Caco-2 (cell line): ENCODE data around the gene UBXN10. TPM values are rescaled to one million over a fixed set of nuclear protein-coding genes. Genes with fewer than 3 reads are reported as not detected.
"Not testable (repeated sequence)": the region's sequence is repeated elsewhere in the genome, so short reads cannot be mapped to it uniquely, and the experiment has no call there.

Experiments
- BruUV-seq: library from RNA; stranded (reverse); fragments of 400-500 nt; replicated peaks from 2 replicates; lab custom pipeline; 2021; lab: Mats Ljungman, UMichigan
- CTCF ChIA-PET: fragments of 300-600 bp; sonication (Branson Sonifier 250); formaldehyde crosslinking; loops from one replicate; lab custom pipeline; 2022; ENCODE audit warnings: antibody characterized with exemption; lab: Charles Lee
- POLR2A ChIA-PET: fragments of 300-600 bp; sonication (Branson Sonifier 250); formaldehyde crosslinking; loops from one replicate; lab custom pipeline; 2022; ENCODE audit warnings: antibody characterized with exemption; lab: Charles Lee
- DNase-seq, 2 experiments: peaks; one replicate each; pipeline versions ENCODE4 v3.0.0 to v3.0.0-alpha.2; 2020 to 2022
- H3K27me3 ChIP-seq: replicated peaks from 2 replicates; pipeline ENCODE4 v1.6.0; 2011; ENCODE audit warnings: low read length; ENCODE audit not compliant: control insufficient read depth, insufficient read depth
- H3K36me3 ChIP-seq: 2 replicates; pipeline ENCODE4 v1.5.1; 2011; ENCODE audit warnings: low read length; ENCODE audit not compliant: control insufficient read depth, insufficient read depth
- H3K4me1 ChIP-seq: fragments of 250-450 bp; sonication (Bioruptor Pico); 2 replicates; pipeline ENCODE4 v1.5.1; 2020; ENCODE audit warnings: mild to moderate bottlenecking
- H3K4me3 ChIP-seq: 2 replicates; pipeline ENCODE4 v1.5.1; 2011; ENCODE audit warnings: low read depth, mild to moderate bottlenecking, control low read depth, low read length
- H3K9me3 ChIP-seq: fragments of 250-450 bp; sonication (Bioruptor Pico); 2 replicates; pipeline ENCODE4 v1.5.1; 2020; ENCODE audit warnings: mild to moderate bottlenecking, moderate library complexity
- H3K27ac Mint-ChIP-seq: one replicate; pipeline ENCODE4 v1.8.0; 2022; ENCODE audit warnings: mixed read lengths; ENCODE audit not compliant: unreplicated experiment
- H3K27me3 Mint-ChIP-seq: one replicate; pipeline ENCODE4 v1.8.0; 2022; ENCODE audit warnings: mixed read lengths; ENCODE audit not compliant: insufficient read depth, unreplicated experiment
- H3K36me3 Mint-ChIP-seq: one replicate; pipeline ENCODE4 v1.8.0; 2022; ENCODE audit warnings: mild to moderate bottlenecking, mixed read lengths; ENCODE audit not compliant: insufficient read depth, unreplicated experiment
- H3K4me1 Mint-ChIP-seq: one replicate; pipeline ENCODE4 v1.8.0; 2022; ENCODE audit warnings: low read depth, mixed read lengths; ENCODE audit not compliant: unreplicated experiment
- H3K4me3 Mint-ChIP-seq: one replicate; pipeline ENCODE4 v1.8.0; 2022; ENCODE audit warnings: mild to moderate bottlenecking, moderate library complexity, mixed read lengths; ENCODE audit not compliant: unreplicated experiment
- H3K9me3 Mint-ChIP-seq: one replicate; pipeline ENCODE4 v1.8.0; 2022; ENCODE audit warnings: mixed read lengths; ENCODE audit not compliant: unreplicated experiment
- intact Hi-C: fragments of 100-400 bp; cut with micrococcal nuclease; formaldehyde crosslinking; loops from one replicate; pipeline ENCODE4 v1.10.0; 2022; ENCODE audit not compliant: unreplicated experiment
- total RNA-seq: library from RNA; stranded (reverse); gene quantifications from 2 replicates; pipeline ENCODE4 v1.2.3, GENCODE V29; 2022
- TF ChIP-seq, protein P1 (sequence below), 2 experiments: fragments of 200-600 bp in 1 of 2; IDR thresholded peaks; 1 replicate in 1 of 2; 2 replicates in 1 of 2; pipeline versions ENCODE4 v1.5.1 to v1.8.0; 2011 to 2022; ENCODE audit warnings: antibody characterized with exemption in 1 of 2, control low read depth in 1 of 2, inconsistent platforms in 1 of 2, low read depth in 1 of 2, low read length in 1 of 2, mild to moderate bottlenecking in 1 of 2, moderate library complexity in 1 of 2; ENCODE audit not compliant: insufficient read depth in 1 of 2, severe bottlenecking in 1 of 2, unreplicated experiment in 1 of 2

The UBXN10 gene
- total RNA-seq, 1 experiment from 2014 or later = 0.07 TPM

DNA sequence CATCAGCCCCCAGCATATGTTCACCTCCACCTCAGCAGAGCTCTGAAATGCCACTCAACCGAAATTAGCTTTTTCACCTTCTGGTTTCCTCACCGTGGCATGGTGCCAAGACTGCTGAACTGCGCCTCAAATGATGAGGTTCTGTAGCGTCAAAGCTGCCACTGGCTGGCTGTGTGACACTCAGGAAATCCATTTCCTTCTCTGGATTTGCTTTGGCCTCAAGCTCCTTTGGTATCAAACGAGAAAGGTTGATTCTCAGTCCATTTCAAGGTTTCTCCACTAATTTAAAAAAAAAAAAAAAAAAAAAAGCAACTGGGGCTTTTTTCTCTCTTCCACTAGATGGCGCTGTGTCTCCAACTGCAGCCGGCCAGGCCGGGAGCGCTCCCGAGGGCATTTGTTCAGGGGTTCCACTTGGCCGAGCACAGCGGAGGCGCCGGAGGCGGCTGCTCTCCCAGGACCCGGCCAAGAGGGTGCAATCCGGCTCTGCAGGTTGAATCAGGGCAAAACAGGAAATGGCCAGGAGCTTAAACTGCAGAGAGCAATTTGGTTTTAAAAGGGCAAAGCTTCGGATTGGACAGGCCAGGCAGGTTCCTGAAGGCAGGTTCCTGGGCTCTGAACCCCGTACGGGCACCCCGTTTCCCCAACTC is 26.9 kb downstream of the UBXN10 start:
- no peak overlapping the region for H3K4me3 ChIP-seq

DNA sequence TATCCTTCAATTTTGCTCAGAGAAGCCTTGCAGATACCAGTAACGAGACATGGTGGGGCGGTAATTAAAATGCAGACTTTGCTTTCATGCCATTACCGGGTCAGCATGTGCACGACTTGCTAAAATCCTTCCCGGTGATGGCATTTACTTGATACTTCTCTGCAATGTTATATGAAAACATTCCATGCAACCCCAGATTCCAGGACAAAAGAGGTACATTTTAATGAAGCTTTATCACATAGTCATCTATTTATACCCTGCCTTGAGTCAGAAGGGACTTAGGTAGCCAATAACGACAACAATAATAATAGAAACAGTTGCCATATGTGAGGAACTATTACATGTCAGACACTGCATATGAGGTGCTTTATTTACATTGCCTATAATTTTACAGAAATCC is 29.8 kb downstream of the UBXN10 start:
- Histone ChIP-seq H3K4me3 (no peak overlapping the region), H3K27me3 (no peaks in the 10 kb centered on the region; the same call in 1 of the 2 replicates), H3K36me3 (no peaks in the 10 kb centered on the region), H3K4me1 (no peaks in the 10 kb centered on the region), H3K9me3 (no peaks in the 10 kb centered on the region; the same call in 1 of the 2 replicates)
- intact Hi-C loops = loop anchor here (10.0 kb wide), 1 partner anchor 149 kb away; no protein-coding TSS in a partner anchor
- no peaks in the 10 kb centered on the region for H3K4me1 Mint-ChIP-seq
- no peaks in the 10 kb centered on the region for H3K9me3 Mint-ChIP-seq
- DNase-seq = no peak
- H3K27me3 Mint-ChIP-seq = peaks cover 12% of the 10 kb centered on the region
- no TSS peak for BruUV-seq
- TF ChIP-seq, protein P1, sequence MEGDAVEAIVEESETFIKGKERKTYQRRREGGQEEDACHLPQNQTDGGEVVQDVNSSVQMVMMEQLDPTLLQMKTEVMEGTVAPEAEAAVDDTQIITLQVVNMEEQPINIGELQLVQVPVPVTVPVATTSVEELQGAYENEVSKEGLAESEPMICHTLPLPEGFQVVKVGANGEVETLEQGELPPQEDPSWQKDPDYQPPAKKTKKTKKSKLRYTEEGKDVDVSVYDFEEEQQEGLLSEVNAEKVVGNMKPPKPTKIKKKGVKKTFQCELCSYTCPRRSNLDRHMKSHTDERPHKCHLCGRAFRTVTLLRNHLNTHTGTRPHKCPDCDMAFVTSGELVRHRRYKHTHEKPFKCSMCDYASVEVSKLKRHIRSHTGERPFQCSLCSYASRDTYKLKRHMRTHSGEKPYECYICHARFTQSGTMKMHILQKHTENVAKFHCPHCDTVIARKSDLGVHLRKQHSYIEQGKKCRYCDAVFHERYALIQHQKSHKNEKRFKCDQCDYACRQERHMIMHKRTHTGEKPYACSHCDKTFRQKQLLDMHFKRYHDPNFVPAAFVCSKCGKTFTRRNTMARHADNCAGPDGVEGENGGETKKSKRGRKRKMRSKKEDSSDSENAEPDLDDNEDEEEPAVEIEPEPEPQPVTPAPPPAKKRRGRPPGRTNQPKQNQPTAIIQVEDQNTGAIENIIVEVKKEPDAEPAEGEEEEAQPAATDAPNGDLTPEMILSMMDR (IDR thresholded peaks at IDR 0.05; ENCODE audit: insufficient read depth in 1 of 2, low read depth in 1 of 2, low read length in 1 of 2, severe bottlenecking in 1 of 2, unreplicated experiment in 1 of 2) = no peak
- no peak overlapping the region for H3K27ac Mint-ChIP-seq
- POLR2A ChIA-PET = no interaction called here
- CTCF ChIA-PET = no interaction called here
- no peaks in the 10 kb centered on the region for H3K36me3 Mint-ChIP-seq
- H3K4me3 Mint-ChIP-seq = no peak overlapping the region

More for the DNA sequence above, 26.9 kb downstream of the UBXN10 start:
- Mint-ChIP-seq H3K4me3 (no peak overlapping the region), H3K9me3 (no peaks in the 10 kb centered on the region), H3K4me1 (no peaks in the 10 kb centered on the region), H3K27me3 (peaks cover 13% of the 10 kb centered on the region), H3K27ac (no peak overlapping the region), H3K36me3 (no peaks in the 10 kb centered on the region)
- ChIA-PET POLR2A (no interaction called here), CTCF (interaction anchor here (0.6 to 1.0 kb wide), 3 partner anchors 47 to 281 kb away, joined by 3 to 9 read pairs (median 3); no protein-coding TSS in a partner anchor)
- intact Hi-C loops = loop anchor here (2.0 to 10.0 kb wide), 3 partner anchors 152 to 282 kb away; no protein-coding TSS in a partner anchor
- TF ChIP-seq, protein P1 (IDR thresholded peaks at IDR 0.05; ENCODE audit: insufficient read depth in 1 of 2, low read depth in 1 of 2, low read length in 1 of 2, severe bottlenecking in 1 of 2, unreplicated experiment in 1 of 2) = peak; percentile 52 to 74
- no TSS peak for BruUV-seq
- Histone ChIP-seq H3K27me3 (no peaks in the 10 kb centered on the region; the same call in 1 of the 2 replicates), H3K9me3 (no peaks in the 10 kb centered on the region; the same call in 1 of the 2 replicates), H3K4me1 (no peaks in the 10 kb centered on the region), H3K36me3 (no peaks in the 10 kb centered on the region)
- DNase-seq = peak; percentile 70 to 73

DNA sequence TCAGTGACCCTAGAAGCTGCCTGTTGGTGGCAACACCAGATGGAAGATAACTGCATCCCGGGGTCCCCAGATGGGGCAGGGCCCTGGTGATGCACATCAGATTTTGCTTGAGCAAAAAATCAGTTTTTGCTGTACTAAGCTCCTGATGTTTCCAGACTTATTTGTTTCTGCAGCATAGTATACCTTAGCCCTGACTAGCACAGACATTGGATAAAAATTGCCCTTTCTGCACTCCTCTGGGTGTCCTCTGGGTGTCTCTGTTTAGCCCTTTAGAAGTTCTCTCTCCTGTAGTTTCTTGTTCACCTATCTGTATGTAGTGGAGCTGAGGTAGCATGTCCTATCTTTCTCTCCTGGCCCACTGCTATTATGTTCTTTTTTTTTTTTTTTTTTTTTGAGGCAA is 30.7 kb downstream of the UBXN10 start:
- H3K4me1 ChIP-seq = no peaks in the 10 kb centered on the region
- intact Hi-C loops = loop anchor here (10.0 kb wide), 1 partner anchor 148 kb away; no protein-coding TSS in a partner anchor

DNA sequence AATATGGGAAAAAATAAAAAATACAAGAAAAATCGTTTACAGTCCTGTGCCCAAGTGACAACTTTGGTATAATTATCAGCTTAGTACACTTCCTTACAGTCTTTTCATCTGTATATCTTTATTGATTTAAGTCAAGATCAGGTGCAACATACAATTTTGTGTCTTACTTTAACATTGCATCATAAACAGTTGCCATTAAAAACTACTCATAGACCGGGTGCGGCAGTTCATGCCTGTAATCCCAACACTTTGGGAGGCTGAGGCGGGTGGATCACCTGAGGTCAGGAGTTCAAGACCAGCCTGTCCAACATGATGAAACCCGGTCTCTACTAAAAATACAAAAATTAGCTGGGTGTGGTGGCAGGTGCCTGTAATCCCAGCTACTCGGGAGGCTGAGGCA is 33.2 kb downstream of the UBXN10 start:
- DNase-seq, CTCF ChIA-PET, H3K27ac Mint-ChIP-seq, H3K4me1 Mint-ChIP-seq, BruUV-seq, H3K9me3 Mint-ChIP-seq, POLR2A ChIA-PET, H3K9me3 ChIP-seq, H3K36me3 Mint-ChIP-seq, H3K36me3 ChIP-seq, H3K4me3 Mint-ChIP-seq, H3K4me3 ChIP-seq, H3K4me1 ChIP-seq, H3K27me3 ChIP-seq: not testable (repeated sequence)
- H3K27me3 Mint-ChIP-seq = peaks cover 21% of the 10 kb centered on the region
- intact Hi-C loops = loop anchor here (10.0 kb wide), 1 partner anchor 146 kb away; no protein-coding TSS in a partner anchor

More for the DNA sequence above, 30.7 kb downstream of the UBXN10 start:
- CTCF ChIA-PET = no interaction called here
- DNase-seq = no peak
- H3K4me1 Mint-ChIP-seq = no peaks in the 10 kb centered on the region
- H3K27ac Mint-ChIP-seq = no peak overlapping the region
- no peaks in the 10 kb centered on the region for H3K36me3 Mint-ChIP-seq
- H3K9me3 Mint-ChIP-seq = no peaks in the 10 kb centered on the region
- POLR2A ChIA-PET = no interaction called here
- no TSS peak for BruUV-seq
- peaks cover 9% of the 10 kb centered on the region for H3K27me3 Mint-ChIP-seq
- Histone ChIP-seq H3K4me3 (no peak overlapping the region), H3K9me3 (no peaks in the 10 kb centered on the region; the same call in 1 of the 2 replicates), H3K36me3 (no peaks in the 10 kb centered on the region), H3K27me3 (no peaks in the 10 kb centered on the region; the same call in 1 of the 2 replicates)
- TF ChIP-seq, protein P1 (IDR thresholded peaks at IDR 0.05; ENCODE audit: insufficient read depth in 1 of 2, low read depth in 1 of 2, low read length in 1 of 2, severe bottlenecking in 1 of 2, unreplicated experiment in 1 of 2) = peak; percentile 12 to 18
- H3K4me3 Mint-ChIP-seq = no peak overlapping the region
